Inflammatory macrophage treated with lipopolysaccharide for 4 hours (primary cell): ENCODE data around the gene DIAPH3.

Experiments
- DNase-seq: peaks from one replicate; pipeline ENCODE4 v3.0.0-alpha.2; 2020

DIAPH3 gene

GRCh38 chr13:59755632-59756290 is 408.0 kb downstream of the DIAPH3 start:
- no peak for DNase-seq

GRCh38 chr13:59754411-59754810 is 409.3 kb downstream of the DIAPH3 start:
- no peak for DNase-seq

DNA sequence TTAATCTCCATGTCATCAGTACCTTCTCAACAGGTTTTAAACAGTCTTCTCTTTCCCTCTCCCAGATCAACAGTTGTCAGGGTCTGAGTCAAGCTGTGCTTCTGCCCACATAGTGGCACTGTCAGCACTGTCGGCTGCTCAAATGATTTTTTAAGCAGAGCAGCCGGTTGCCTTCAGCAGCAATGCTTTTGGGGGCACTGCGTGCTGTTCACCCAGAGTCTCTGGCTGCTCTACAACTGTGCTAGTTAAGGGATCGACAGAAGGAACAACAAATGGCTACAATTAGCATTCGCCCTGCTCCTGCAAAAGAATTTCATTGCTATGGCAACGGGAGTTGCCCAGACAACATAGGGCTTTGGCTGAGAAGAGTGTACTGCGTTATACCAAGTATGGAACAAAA is 412.9 kb downstream of the DIAPH3 start:
- DNase-seq: no peak

DNA sequence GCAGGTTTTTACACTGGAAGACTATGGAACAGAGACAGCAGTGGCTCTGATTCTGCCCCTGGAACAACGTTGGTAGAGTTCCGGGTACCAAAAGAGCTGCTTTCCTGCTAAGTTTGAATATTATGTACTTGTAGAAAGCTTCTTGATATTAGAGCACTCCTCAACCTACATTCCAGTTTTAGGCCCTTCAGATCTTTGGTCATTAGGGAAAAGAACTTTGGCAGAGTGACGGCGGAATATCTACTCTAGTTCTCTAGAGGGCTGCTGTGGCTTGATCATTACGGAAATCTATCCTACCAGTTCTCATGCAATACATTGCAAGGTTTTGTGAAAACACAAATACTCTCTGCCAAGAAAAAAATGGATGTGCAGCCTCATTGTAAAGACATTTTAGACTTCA is 415.7 kb downstream of the DIAPH3 start:
- DNase-seq: no peak

DNA sequence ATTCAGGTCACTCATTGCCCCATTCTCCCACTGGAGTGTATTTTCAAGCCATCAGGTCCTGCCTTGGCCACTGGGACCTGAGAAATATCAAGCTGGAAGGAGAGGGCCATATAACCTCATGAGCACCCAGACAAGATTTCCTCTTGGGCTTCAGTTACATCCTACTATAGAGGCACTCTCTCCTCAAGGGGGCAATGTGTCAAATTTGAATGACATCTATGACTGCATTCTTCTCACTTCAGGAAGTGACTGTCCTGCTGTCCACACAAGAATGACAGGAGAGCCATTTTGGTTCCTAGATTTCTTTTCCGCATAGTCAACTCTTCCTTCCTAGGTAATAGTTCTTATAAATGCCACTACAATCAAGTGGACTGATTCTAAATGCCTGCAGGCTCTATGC is 416.2 kb downstream of the DIAPH3 start:
- DNase-seq: no peak

- no peak for DNase-seq
Observed at GRCh38 chr13:59746291-59746962, 417.3 kb downstream of the DIAPH3 start.

DNA sequence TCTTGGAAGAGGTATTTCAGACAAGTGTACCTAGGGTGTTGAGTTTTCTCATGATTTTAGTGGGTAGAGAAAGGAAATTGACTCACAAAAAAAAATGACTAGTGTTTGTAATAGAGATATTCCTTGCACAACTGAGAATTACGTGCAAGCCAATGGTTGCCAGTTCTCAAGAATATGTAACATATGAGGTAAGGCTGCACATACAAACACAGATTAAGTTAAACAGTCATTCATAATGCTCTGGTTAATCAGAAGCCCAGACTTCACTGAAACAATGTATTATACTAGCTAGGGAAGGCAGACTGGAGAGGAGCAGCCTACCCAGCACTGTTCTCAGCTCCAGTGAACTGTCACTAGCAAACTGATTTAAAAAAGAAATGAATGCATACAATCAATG is 418.3 kb downstream of the DIAPH3 start:
- DNase-seq: no peak

GRCh38 chr13:59744747-59745391 is 418.9 kb downstream of the DIAPH3 start:
- no peak for DNase-seq

- no peak for DNase-seq
Observed at GRCh38 chr13:59743195-59743594, 420.5 kb downstream of the DIAPH3 start.

DNA sequence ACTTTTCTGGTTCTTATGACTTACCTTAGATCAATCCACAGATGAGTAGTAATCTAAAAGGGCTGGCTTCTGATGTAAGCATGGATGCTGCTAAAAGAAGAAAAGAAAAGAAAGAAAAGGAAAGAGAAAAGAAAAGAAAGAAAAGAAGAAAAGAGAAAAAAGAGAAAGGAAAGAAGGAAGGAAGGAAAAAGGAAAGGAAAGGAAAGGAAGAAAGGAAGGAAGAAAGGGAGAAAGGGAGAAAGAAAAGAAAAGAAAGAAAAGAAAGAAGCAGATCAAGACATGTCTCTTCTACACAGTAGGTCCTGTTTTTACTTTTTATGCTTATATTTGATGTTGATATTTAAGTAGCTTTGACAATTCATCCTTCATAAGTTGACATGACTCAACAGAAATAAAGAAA is 421.3 kb downstream of the DIAPH3 start:
- no peak for DNase-seq

DNA sequence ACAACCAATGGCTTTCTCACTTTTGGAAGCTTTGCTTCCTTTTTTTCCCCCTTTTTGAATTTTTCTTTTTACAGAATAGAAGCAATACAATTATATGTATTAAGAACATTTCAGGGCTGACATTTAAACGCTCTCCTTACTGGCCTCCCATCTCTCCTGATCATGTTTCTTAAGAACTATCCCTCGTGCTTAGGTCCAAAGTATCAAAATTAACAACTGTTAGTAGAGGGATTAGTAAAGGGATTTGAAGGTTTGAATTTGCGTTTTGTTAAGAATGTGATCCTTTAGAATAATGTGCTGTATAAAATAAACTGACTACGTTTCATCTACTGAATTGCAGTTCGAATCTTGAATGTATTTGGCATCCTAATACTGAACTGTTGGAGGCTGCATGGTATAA is 424.8 kb downstream of the DIAPH3 start:
- DNase-seq: no peak

- no peak for DNase-seq
Observed at GRCh38 chr13:59734393-59734792, 429.3 kb downstream of the DIAPH3 start.

DNA sequence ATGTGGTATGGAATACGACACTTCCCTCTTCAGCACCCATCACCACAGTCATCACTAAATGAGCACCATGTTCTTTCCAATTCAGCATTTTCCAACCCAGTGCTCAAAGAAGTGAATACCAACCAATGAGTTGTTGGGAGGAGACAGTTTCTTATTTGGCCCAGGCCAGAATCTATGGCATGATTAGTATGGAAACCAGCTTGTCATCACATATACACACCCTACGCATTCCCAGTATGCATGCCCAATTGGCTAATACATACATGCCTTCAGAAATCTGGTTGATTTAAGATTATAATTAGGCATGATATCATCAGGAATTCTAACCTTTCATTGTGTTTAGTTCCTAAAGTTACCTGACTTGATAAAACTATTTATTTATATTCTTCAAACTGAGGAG is 430.0 kb downstream of the DIAPH3 start:
- DNase-seq: no peak

DNA sequence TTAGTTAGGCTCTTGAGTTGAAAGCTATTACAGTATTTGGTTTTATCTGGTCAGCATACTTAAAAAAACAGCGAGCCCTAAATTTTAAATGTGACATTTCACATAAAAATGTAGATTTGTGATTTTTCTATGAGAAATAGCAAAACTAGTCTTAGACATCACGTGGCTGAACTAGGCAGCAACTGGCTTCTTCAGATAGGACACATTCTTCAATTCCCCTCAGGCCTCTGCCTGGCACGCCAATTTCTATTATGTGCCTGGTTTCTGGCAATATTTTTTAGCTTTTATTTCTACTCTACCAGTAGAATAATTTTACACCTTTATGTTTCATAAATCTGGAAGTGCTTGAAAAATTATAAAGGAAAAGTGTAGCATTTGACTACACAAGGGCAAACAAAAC is 433.7 kb downstream of the DIAPH3 start:
- no peak for DNase-seq

- no peak for DNase-seq
Observed at GRCh38 chr13:59728896-59729545, 434.7 kb downstream of the DIAPH3 start.

DNA sequence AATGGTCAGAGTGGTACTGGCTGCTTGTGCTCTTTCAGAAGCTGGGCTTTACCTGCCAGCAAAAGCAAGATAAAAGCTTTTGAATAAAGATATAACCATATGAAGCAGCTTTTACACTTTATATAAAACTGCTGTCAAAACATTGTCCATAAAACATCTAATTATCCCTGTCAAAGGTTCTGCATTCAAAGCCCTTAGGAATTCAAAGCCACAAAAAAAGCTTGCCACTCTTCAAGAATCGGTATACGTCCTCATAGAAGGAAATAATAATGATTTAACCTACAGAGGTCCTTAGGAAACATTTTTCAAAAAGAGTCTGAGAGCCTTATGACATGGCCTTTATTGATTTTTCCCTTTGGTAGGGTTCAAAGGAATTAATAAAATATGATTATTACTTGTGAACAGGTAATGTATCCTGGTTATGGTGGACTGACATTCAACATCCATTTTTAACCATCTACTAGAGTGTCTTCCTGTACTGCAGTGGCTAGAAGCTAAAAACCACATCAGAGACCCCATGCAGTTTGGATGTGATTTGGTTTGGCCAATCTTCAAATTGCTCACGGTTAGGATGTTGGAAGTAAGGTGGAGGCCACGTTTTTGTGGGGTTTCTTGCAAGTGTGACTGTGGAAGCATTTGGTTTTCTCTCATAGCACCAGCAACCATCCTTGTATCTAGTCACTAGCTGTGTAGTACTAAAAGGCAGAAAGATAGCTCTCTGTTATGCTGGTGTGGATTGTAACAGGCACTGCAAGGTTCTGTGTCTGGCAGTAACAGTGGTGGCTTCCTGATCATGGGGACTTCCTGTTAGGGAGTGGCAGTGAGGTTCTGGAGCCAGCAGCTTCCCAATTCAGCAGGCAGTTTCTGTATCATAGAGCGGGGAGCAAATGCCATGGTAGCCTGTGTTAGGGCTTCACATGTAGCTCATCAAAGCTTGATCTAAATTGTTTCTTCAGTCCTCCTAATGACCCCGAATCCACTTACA is 441.5 kb downstream of the DIAPH3 start:
- peak; percentile 19 for DNase-seq

GRCh38 chr13:59715611-59716010 is 448.1 kb downstream of the DIAPH3 start:
- no peak for DNase-seq

- no peak for DNase-seq
Observed at GRCh38 chr13:59710996-59711701, 452.6 kb downstream of the DIAPH3 start.

DNA sequence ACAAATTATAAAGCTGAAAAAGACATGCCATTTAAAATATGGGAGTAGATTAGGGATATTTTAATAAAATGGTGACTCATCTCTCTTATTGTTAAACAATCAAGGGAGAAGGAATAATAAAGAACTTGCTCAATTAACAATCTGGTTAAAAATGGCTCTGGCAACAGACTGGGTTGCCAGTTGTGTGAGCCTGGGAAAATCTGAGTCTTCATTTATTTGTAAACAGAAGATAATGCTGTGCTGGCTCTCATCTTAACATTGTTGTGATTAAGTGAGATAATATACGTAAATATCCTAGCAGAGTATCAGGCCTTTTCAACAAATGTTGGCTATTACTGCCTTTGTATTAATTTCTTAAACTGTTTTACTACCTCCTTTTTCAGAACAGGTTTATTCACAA is 453.3 kb downstream of the DIAPH3 start:
- DNase-seq: no peak

- no peak for DNase-seq
Observed at GRCh38 chr13:59706101-59706976, 457.4 kb downstream of the DIAPH3 start.

- no peak for DNase-seq
Observed at GRCh38 chr13:59702269-59702668, 461.5 kb downstream of the DIAPH3 start.
